Large intestine (tissue), 3 donors: ENCODE results near the gene HOXD12. TPM values are rescaled to one million over a fixed set of nuclear protein-coding genes. Genes with fewer than 3 reads are reported as not detected.

Experiments used
- DNase-seq, 2 donors: peaks; one replicate each; pipeline versions ENCODE4 v3.0.0 to v3.0.0-alpha.2; 2013
- H3K27ac ChIP-seq: one replicate; pipeline ENCODE4 v1.5.1; 2013; ENCODE audit warnings: low read length
- H3K27me3 ChIP-seq: 2 replicates; pipeline ENCODE4 v1.6.1; 2013; ENCODE audit warnings: low read length; ENCODE audit not compliant: control insufficient read depth, insufficient read depth
- H3K36me3 ChIP-seq: 2 replicates; pipeline ENCODE4 v1.6.1; 2013; ENCODE audit warnings: low read length; ENCODE audit not compliant: control insufficient read depth, insufficient read depth
- H3K4me1 ChIP-seq: one replicate; pipeline ENCODE4 v1.6.1; 2013; ENCODE audit warnings: low read length; ENCODE audit not compliant: control insufficient read depth, insufficient read depth
- H3K4me3 ChIP-seq: one replicate; pipeline ENCODE4 v1.5.1; 2013; ENCODE audit warnings: low read length
- H3K9me3 ChIP-seq: one replicate; pipeline ENCODE4 v1.6.1; 2013; ENCODE audit warnings: mild to moderate bottlenecking, low read depth, low read length, moderate library complexity; ENCODE audit not compliant: control insufficient read depth
- WGBS: methylation state at CpG from one replicate; pipeline ENCODE4 v1.1.5; 2013; ENCODE audit warnings: low lambda C conversion rate; ENCODE audit not compliant: insufficient coverage; 5-methylcytosine and 5-hydroxymethylcytosine counted together
- polyA plus RNA-seq: library from polyadenylated mRNA; unstranded; fragments of 120-200 nt; gene quantifications from one replicate; pipeline ENCODE4 v1.2.1, GENCODE V29; 2013

The HOXD12 gene
- polyA plus RNA-seq, 1 donor: not detected

- Histone ChIP-seq H3K4me3 (no peak overlapping the region), H3K27ac (no peak overlapping the region), H3K36me3 (no peaks in the 10 kb centered on the region), H3K27me3 (peaks cover 97% of the 10 kb centered on the region), H3K4me1 (peaks cover 12% of the 10 kb centered on the region), H3K9me3 (peaks cover 13% of the 10 kb centered on the region)
- DNase-seq: no peak
- no CpG with 5 or more reads among the region's 12 CpGs for WGBS
Measured at GRCh38 chr2:176094349-176094748, 5.2 kb upstream of the HOXD12 start.

GRCh38 chr2:176095421-176095820 lies 4.2 kb upstream of the HOXD12 start:
- peaks cover 12% of the 10 kb centered on the region for H3K4me1 ChIP-seq
- H3K27me3 ChIP-seq: peaks cover 97% of the 10 kb centered on the region
- peaks cover 19% of the 10 kb centered on the region for H3K9me3 ChIP-seq
- H3K36me3 ChIP-seq: no peaks in the 10 kb centered on the region
- DNase-seq: no peak
- no peak overlapping the region for H3K4me3 ChIP-seq
- H3K27ac ChIP-seq: no peak overlapping the region
- WGBS: 31% methylated on average over 2 of the region's 5 CpGs

- Histone ChIP-seq H3K36me3 (no peaks in the 10 kb centered on the region), H3K4me1 (peaks cover 12% of the 10 kb centered on the region), H3K4me3 (no peak overlapping the region), H3K27ac (no peak overlapping the region), H3K27me3 (peaks cover 97% of the 10 kb centered on the region), H3K9me3 (peaks cover 22% of the 10 kb centered on the region)
- no peak for DNase-seq
- WGBS: 0% methylated on average over 5 of the region's 16 CpGs
Measured at GRCh38 chr2:176096243-176096985, 3.2 kb upstream of the HOXD12 start.

- H3K27ac ChIP-seq: no peak overlapping the region
- H3K4me1 ChIP-seq: peaks cover 12% of the 10 kb centered on the region
- H3K27me3 ChIP-seq: peaks cover 97% of the 10 kb centered on the region
- DNase-seq: peak; percentile 43 to 54
- H3K9me3 ChIP-seq: peaks cover 22% of the 10 kb centered on the region
- WGBS: no CpG with 5 or more reads among the region's 45 CpGs
- H3K4me3 ChIP-seq: peak overlapping the region; percentile 19
- H3K36me3 ChIP-seq: no peaks in the 10 kb centered on the region
Measured at GRCh38 chr2:176096986-176097819, 2.4 kb upstream of the HOXD12 start.

- H3K4me1 ChIP-seq: peaks cover 12% of the 10 kb centered on the region
- H3K36me3 ChIP-seq: no peaks in the 10 kb centered on the region
- H3K9me3 ChIP-seq: peaks cover 22% of the 10 kb centered on the region
- no peak overlapping the region for H3K4me3 ChIP-seq
- no peak for DNase-seq
- H3K27ac ChIP-seq: no peak overlapping the region
- H3K27me3 ChIP-seq: peaks cover 100% of the 10 kb centered on the region
- no CpG with 5 or more reads among the region's 18 CpGs for WGBS
Measured at GRCh38 chr2:176097820-176098365, 1.7 kb upstream of the HOXD12 start.

GRCh38 chr2:176098366-176099158 lies 1.0 kb upstream of the HOXD12 start:
- no peak overlapping the region for H3K27ac ChIP-seq
- no peak for DNase-seq
- H3K36me3 ChIP-seq: no peaks in the 10 kb centered on the region
- no CpG with 5 or more reads among the region's 35 CpGs for WGBS
- peaks cover 7% of the 10 kb centered on the region for H3K4me1 ChIP-seq
- peaks cover 18% of the 10 kb centered on the region for H3K9me3 ChIP-seq
- peaks cover 100% of the 10 kb centered on the region for H3K27me3 ChIP-seq
- no peak overlapping the region for H3K4me3 ChIP-seq

- Histone ChIP-seq H3K4me3 (no peak overlapping the region), H3K9me3 (peaks cover 18% of the 10 kb centered on the region), H3K36me3 (no peaks in the 10 kb centered on the region), H3K4me1 (peaks cover 7% of the 10 kb centered on the region), H3K27ac (no peak overlapping the region), H3K27me3 (peaks cover 100% of the 10 kb centered on the region)
- no peak for DNase-seq
- no CpG with 5 or more reads among the region's 30 CpGs for WGBS
Measured at GRCh38 chr2:176099159-176099727, 352 bp upstream of the HOXD12 start.

- no peaks in the 10 kb centered on the region for H3K36me3 ChIP-seq
- no peak overlapping the region for H3K4me3 ChIP-seq
- H3K9me3 ChIP-seq: peaks cover 30% of the 10 kb centered on the region
- H3K27ac ChIP-seq: no peak overlapping the region
- WGBS: no CpG with 5 or more reads among the region's 28 CpGs
- H3K27me3 ChIP-seq: peaks cover 100% of the 10 kb centered on the region
- H3K4me1 ChIP-seq: peaks cover 7% of the 10 kb centered on the region
- DNase-seq: no peak
Measured at GRCh38 chr2:176100547-176101140, 1.0 kb downstream of the HOXD12 start.

- no peak overlapping the region for H3K27ac ChIP-seq
- H3K27me3 ChIP-seq: peaks cover 100% of the 10 kb centered on the region
- no peak for DNase-seq
- H3K4me3 ChIP-seq: no peak overlapping the region
- H3K4me1 ChIP-seq: peaks cover 6% of the 10 kb centered on the region
- H3K36me3 ChIP-seq: no peaks in the 10 kb centered on the region
- WGBS: no CpG with 5 or more reads among the region's 2 CpGs
- H3K9me3 ChIP-seq: peaks cover 30% of the 10 kb centered on the region
Measured at GRCh38 chr2:176101216-176101830, 1.7 kb downstream of the HOXD12 start.
